ENCODE measurements around the gene TMPRSS9.

Gene TMPRSS9

GRCh38 chr19:2374808-2375207 is 14.7 kb downstream of the TMPRSS9 start:
- Histone ChIP-seq H3K27me3 (ENCODE audit: low read depth, low read length) (no peaks in the 10 kb centered on the region), H3K9me3 (ENCODE audit: control insufficient read depth in 1 of 2, low read length in 2 of 2) (peaks cover 0 to under 1% of the 10 kb centered on the region in 2 donors), H3K4me3 (ENCODE audit: low read depth in 1 of 2, low read length in 2 of 2) (no peak overlapping the region), H3K4me1 (ENCODE audit: control insufficient read depth in 1 of 2, insufficient read depth in 2 of 2, low read length in 2 of 2) (no peaks in the 10 kb centered on the region), H3K36me3 (ENCODE audit: control insufficient read depth in 1 of 2, insufficient read depth in 2 of 2, low read length in 2 of 2) (no peaks in the 10 kb centered on the region), H3K27ac (ENCODE audit: low read length) (no peak overlapping the region)

GRCh38 chr19:2375353-2376121 is 15.5 kb downstream of the TMPRSS9 start:
- Histone ChIP-seq H3K27ac (ENCODE audit: low read length) (no peak overlapping the region), H3K9me3 (ENCODE audit: control insufficient read depth in 1 of 2, low read length in 2 of 2) (peaks cover under 1% of the 10 kb centered on the region in 2 donors), H3K36me3 (ENCODE audit: control insufficient read depth in 1 of 2, insufficient read depth in 2 of 2, low read length in 2 of 2) (no peaks in the 10 kb centered on the region), H3K27me3 (ENCODE audit: low read depth, low read length) (no peaks in the 10 kb centered on the region), H3K4me1 (ENCODE audit: control insufficient read depth in 1 of 2, insufficient read depth in 2 of 2, low read length in 2 of 2) (no peaks in the 10 kb centered on the region), H3K4me3 (ENCODE audit: low read depth in 1 of 2, low read length in 2 of 2) (no peak overlapping the region)

- no peak overlapping the region for H3K4me3 ChIP-seq (ENCODE audit: low read depth in 1 of 2, low read length in 2 of 2)
- H3K27me3 ChIP-seq (ENCODE audit: low read depth, low read length), result no peaks in the 10 kb centered on the region
- H3K27ac ChIP-seq (ENCODE audit: low read length), result no peak overlapping the region
- no peaks in the 10 kb centered on the region for H3K36me3 ChIP-seq (ENCODE audit: control insufficient read depth in 1 of 2, insufficient read depth in 2 of 2, low read length in 2 of 2)
- peaks cover 5% of the 10 kb centered on the region in 2 donors for H3K9me3 ChIP-seq (ENCODE audit: control insufficient read depth in 1 of 2, low read length in 2 of 2)
- no peaks in the 10 kb centered on the region for H3K4me1 ChIP-seq (ENCODE audit: control insufficient read depth in 1 of 2, insufficient read depth in 2 of 2, low read length in 2 of 2)
Observed at GRCh38 chr19:2376784-2377519, 16.9 kb downstream of the TMPRSS9 start.

GRCh38 chr19:2380567-2380966 is 20.5 kb downstream of the TMPRSS9 start:
- H3K27ac ChIP-seq (ENCODE audit: low read length), result no peak overlapping the region
- H3K36me3 ChIP-seq (ENCODE audit: control insufficient read depth in 1 of 2, insufficient read depth in 2 of 2, low read length in 2 of 2), result no peaks in the 10 kb centered on the region
- H3K9me3 ChIP-seq (ENCODE audit: control insufficient read depth in 1 of 2, low read length in 2 of 2), result peaks cover 5% of the 10 kb centered on the region in 2 donors
- H3K4me1 ChIP-seq (ENCODE audit: control insufficient read depth in 1 of 2, insufficient read depth in 2 of 2, low read length in 2 of 2), result peaks cover 0 to 9% of the 10 kb centered on the region in 2 donors
- H3K27me3 ChIP-seq (ENCODE audit: low read depth, low read length), result no peaks in the 10 kb centered on the region
- no peak overlapping the region for H3K4me3 ChIP-seq (ENCODE audit: low read depth in 1 of 2, low read length in 2 of 2)

- H3K9me3 ChIP-seq (ENCODE audit: control insufficient read depth in 1 of 2, low read length in 2 of 2), result peaks cover 5% of the 10 kb centered on the region in 2 donors
- no peaks in the 10 kb centered on the region for H3K36me3 ChIP-seq (ENCODE audit: control insufficient read depth in 1 of 2, insufficient read depth in 2 of 2, low read length in 2 of 2)
- H3K4me3 ChIP-seq (ENCODE audit: low read depth in 1 of 2, low read length in 2 of 2), result no peak overlapping the region
- no peak overlapping the region for H3K27ac ChIP-seq (ENCODE audit: low read length)
- H3K27me3 ChIP-seq (ENCODE audit: low read depth, low read length), result no peaks in the 10 kb centered on the region
- H3K4me1 ChIP-seq (ENCODE audit: control insufficient read depth in 1 of 2, insufficient read depth in 2 of 2, low read length in 2 of 2), result peaks cover 0 to 9% of the 10 kb centered on the region in 2 donors
Observed at GRCh38 chr19:2381148-2381820, 21.2 kb downstream of the TMPRSS9 start.

- no peak overlapping the region for H3K27ac ChIP-seq (ENCODE audit: low read length)
- no peak overlapping the region for H3K4me3 ChIP-seq (ENCODE audit: low read depth in 1 of 2, low read length in 2 of 2)
- no peaks in the 10 kb centered on the region for H3K27me3 ChIP-seq (ENCODE audit: low read depth, low read length)
- H3K9me3 ChIP-seq (ENCODE audit: control insufficient read depth in 1 of 2, low read length in 2 of 2), result peaks cover 5% of the 10 kb centered on the region in 2 donors
- H3K4me1 ChIP-seq (ENCODE audit: control insufficient read depth in 1 of 2, insufficient read depth in 2 of 2, low read length in 2 of 2), result peaks cover 0 to 9% of the 10 kb centered on the region in 2 donors
- H3K36me3 ChIP-seq (ENCODE audit: control insufficient read depth in 1 of 2, insufficient read depth in 2 of 2, low read length in 2 of 2), result no peaks in the 10 kb centered on the region
Observed at GRCh38 chr19:2382530-2383222, 22.6 kb downstream of the TMPRSS9 start.

- Histone ChIP-seq H3K4me3 (ENCODE audit: low read depth in 1 of 2, low read length in 2 of 2) (no peak overlapping the region), H3K27me3 (ENCODE audit: low read depth, low read length) (no peaks in the 10 kb centered on the region), H3K36me3 (ENCODE audit: control insufficient read depth in 1 of 2, insufficient read depth in 2 of 2, low read length in 2 of 2) (no peaks in the 10 kb centered on the region), H3K27ac (ENCODE audit: low read length) (no peak overlapping the region), H3K9me3 (ENCODE audit: control insufficient read depth in 1 of 2, low read length in 2 of 2) (peaks cover 5% of the 10 kb centered on the region in 2 donors), H3K4me1 (ENCODE audit: control insufficient read depth in 1 of 2, insufficient read depth in 2 of 2, low read length in 2 of 2) (peaks cover 0 to 9% of the 10 kb centered on the region in 2 donors)
Observed at GRCh38 chr19:2385053-2385721, 25.1 kb downstream of the TMPRSS9 start.

GRCh38 chr19:2387367-2388288 is 27.6 kb downstream of the TMPRSS9 start:
- H3K27me3 ChIP-seq (ENCODE audit: low read depth, low read length), result no peaks in the 10 kb centered on the region
- no peak overlapping the region for H3K27ac ChIP-seq (ENCODE audit: low read length)
- H3K4me1 ChIP-seq (ENCODE audit: control insufficient read depth in 1 of 2, insufficient read depth in 2 of 2, low read length in 2 of 2), result peaks cover 0 to 9% of the 10 kb centered on the region in 2 donors
- no peaks in the 10 kb centered on the region for H3K36me3 ChIP-seq (ENCODE audit: control insufficient read depth in 1 of 2, insufficient read depth in 2 of 2, low read length in 2 of 2)
- no peaks in the 10 kb centered on the region for H3K9me3 ChIP-seq (ENCODE audit: control insufficient read depth in 1 of 2, low read length in 2 of 2)
- H3K4me3 ChIP-seq (ENCODE audit: low read depth in 1 of 2, low read length in 2 of 2), result no peak overlapping the region

GRCh38 chr19:2389594-2389993 is 29.5 kb downstream of the TMPRSS9 start:
- Histone ChIP-seq H3K36me3 (ENCODE audit: control insufficient read depth in 1 of 2, insufficient read depth in 2 of 2, low read length in 2 of 2) (no peaks in the 10 kb centered on the region), H3K27me3 (ENCODE audit: low read depth, low read length) (no peaks in the 10 kb centered on the region), H3K27ac (ENCODE audit: low read length) (no peak overlapping the region), H3K4me1 (ENCODE audit: control insufficient read depth in 1 of 2, insufficient read depth in 2 of 2, low read length in 2 of 2) (peaks cover 0 to 5% of the 10 kb centered on the region in 2 donors), H3K4me3 (ENCODE audit: low read depth in 1 of 2, low read length in 2 of 2) (no peak overlapping the region), H3K9me3 (ENCODE audit: control insufficient read depth in 1 of 2, low read length in 2 of 2) (no peaks in the 10 kb centered on the region)
